ENCODE results near the gene LCP2.

LCP2 gene

GRCh38 chr5:170280011-170280493 lies 17.5 kb downstream of the LCP2 start:
- no peak for TF ChIP-seq CTCF (IDR thresholded peaks at IDR 0.05; ENCODE audit: extremely low read depth, insufficient read depth, missing control alignments)
- in situ Hi-C loops (cut with MboI; ENCODE audit: low pct_unique_long_range_greater_than_20kb, low sequenced_read_pairs, unreplicated experiment), result no loop called here
- DNase-seq (ENCODE audit: low spot score), result no peak

GRCh38 chr5:170279459-170279817 lies 18.1 kb downstream of the LCP2 start:
- DNase-seq (ENCODE audit: low spot score), result no peak
- in situ Hi-C loops (cut with MboI; ENCODE audit: low pct_unique_long_range_greater_than_20kb, low sequenced_read_pairs, unreplicated experiment), result loop anchor here (5.0 kb wide), 1 partner anchor 53 kb away; no protein-coding TSS in a partner anchor
- TF ChIP-seq CTCF (IDR thresholded peaks at IDR 0.05; ENCODE audit: extremely low read depth, insufficient read depth, missing control alignments), result no peak

- peak; percentile 81 for DNase-seq (ENCODE audit: low spot score)
- in situ Hi-C loops (cut with MboI; ENCODE audit: low pct_unique_long_range_greater_than_20kb, low sequenced_read_pairs, unreplicated experiment), result loop anchor here (5.0 kb wide), 1 partner anchor 53 kb away; no protein-coding TSS in a partner anchor
- peak; percentile 3 for TF ChIP-seq CTCF (IDR thresholded peaks at IDR 0.05; ENCODE audit: extremely low read depth, insufficient read depth, missing control alignments)
Measured at GRCh38 chr5:170278611-170279458, 18.7 kb downstream of the LCP2 start.

GRCh38 chr5:170277867-170278281 lies 19.7 kb downstream of the LCP2 start:
- in situ Hi-C loops (cut with MboI; ENCODE audit: low pct_unique_long_range_greater_than_20kb, low sequenced_read_pairs, unreplicated experiment), result loop anchor here (5.0 kb wide), 1 partner anchor 54 kb away; no protein-coding TSS in a partner anchor
- TF ChIP-seq CTCF (IDR thresholded peaks at IDR 0.05; ENCODE audit: extremely low read depth, insufficient read depth, missing control alignments), result no peak
- DNase-seq (ENCODE audit: low spot score), result peak; percentile 31

- no peak for DNase-seq (ENCODE audit: low spot score)
- in situ Hi-C loops (cut with MboI; ENCODE audit: low pct_unique_long_range_greater_than_20kb, low sequenced_read_pairs, unreplicated experiment), result loop anchor here (5.0 kb wide), 1 partner anchor 56 kb away; no protein-coding TSS in a partner anchor
- TF ChIP-seq CTCF (IDR thresholded peaks at IDR 0.05; ENCODE audit: extremely low read depth, insufficient read depth, missing control alignments), result no peak
Measured at GRCh38 chr5:170276140-170276539, 21.4 kb downstream of the LCP2 start.

- in situ Hi-C loops (cut with MboI; ENCODE audit: low pct_unique_long_range_greater_than_20kb, low sequenced_read_pairs, unreplicated experiment), result loop anchor here (5.0 kb wide), 1 partner anchor 57 kb away; no protein-coding TSS in a partner anchor
- TF ChIP-seq CTCF (IDR thresholded peaks at IDR 0.05; ENCODE audit: extremely low read depth, insufficient read depth, missing control alignments), result no peak
- no peak for DNase-seq (ENCODE audit: low spot score)
Measured at GRCh38 chr5:170275376-170275994, 22.1 kb downstream of the LCP2 start.
